SK-N-SH treated with all-trans-retinoic acid at 6 μM for 48 hours (cell line): ENCODE data around the gene KRT82.

Source experiments
- ARNTL ChIP-seq: fragments of 450-650 bp; formaldehyde crosslinking; IDR thresholded peaks from 2 replicates; pipeline ENCODE4 v1.5.0; 2020; ENCODE audit warnings: low read depth, mild to moderate bottlenecking, moderate library complexity, borderline replicate concordance
- CSDC2 ChIP-seq: fragments of 250-450 bp; sonication (Bioruptor Pico); IDR thresholded peaks from 2 replicates; pipeline ENCODE4 v1.5.0; 2020; ENCODE audit warnings: mild to moderate bottlenecking, moderate library complexity
- SNAI2 ChIP-seq: fragments of 250-450 bp; sonication (Bioruptor Pico); IDR thresholded peaks from 2 replicates; pipeline ENCODE4 v1.5.0; 2020; ENCODE audit warnings: mild to moderate bottlenecking, moderate library complexity
- TCF4 ChIP-seq: fragments of 250-450 bp; sonication (Bioruptor Pico); IDR thresholded peaks from 2 replicates; pipeline ENCODE4 v1.8.0; 2021; ENCODE audit warnings: mild to moderate bottlenecking, moderate library complexity, borderline replicate concordance
- TOX ChIP-seq: fragments of 250-450 bp; sonication (Bioruptor Pico); IDR thresholded peaks from 2 replicates; pipeline ENCODE4 v1.8.0; 2021; ENCODE audit warnings: mild to moderate bottlenecking, moderate library complexity, borderline replicate concordance
- ZC3H10 ChIP-seq: fragments of 250-450 bp; sonication (Bioruptor Pico); IDR thresholded peaks from 2 replicates; pipeline ENCODE4 v1.5.1; 2021; ENCODE audit warnings: mild to moderate bottlenecking, moderate library complexity
- ZFP30 ChIP-seq: fragments of 450-650 bp; formaldehyde crosslinking; IDR thresholded peaks from 2 replicates; pipeline ENCODE4 v1.5.0; 2022; ENCODE audit warnings: mild to moderate bottlenecking, moderate library complexity
- ZNF70 ChIP-seq: fragments of 450-650 bp; formaldehyde crosslinking; IDR thresholded peaks from 2 replicates; pipeline ENCODE4 v1.5.0; 2020; ENCODE audit warnings: mild to moderate bottlenecking, moderate library complexity
- TF ChIP-seq, protein P1 (sequence below): fragments of 250-450 bp; sonication (Bioruptor Pico); IDR thresholded peaks from 2 replicates; pipeline ENCODE4 v1.5.1; 2021; ENCODE audit warnings: mild to moderate bottlenecking, moderate library complexity
- TF ChIP-seq, protein P2 (sequence below): fragments of 250-450 bp; sonication (Bioruptor Pico); IDR thresholded peaks from 2 replicates; pipeline ENCODE4 v1.8.0; 2020; ENCODE audit warnings: mild to moderate bottlenecking, moderate library complexity, borderline replicate concordance
- TF ChIP-seq, protein P3 (sequence below): fragments of 250-450 bp; sonication (Bioruptor Pico); IDR thresholded peaks from 2 replicates; pipeline ENCODE4 v1.8.0; 2021; ENCODE audit warnings: low read depth, mild to moderate bottlenecking, moderate library complexity, borderline replicate concordance

DNA sequence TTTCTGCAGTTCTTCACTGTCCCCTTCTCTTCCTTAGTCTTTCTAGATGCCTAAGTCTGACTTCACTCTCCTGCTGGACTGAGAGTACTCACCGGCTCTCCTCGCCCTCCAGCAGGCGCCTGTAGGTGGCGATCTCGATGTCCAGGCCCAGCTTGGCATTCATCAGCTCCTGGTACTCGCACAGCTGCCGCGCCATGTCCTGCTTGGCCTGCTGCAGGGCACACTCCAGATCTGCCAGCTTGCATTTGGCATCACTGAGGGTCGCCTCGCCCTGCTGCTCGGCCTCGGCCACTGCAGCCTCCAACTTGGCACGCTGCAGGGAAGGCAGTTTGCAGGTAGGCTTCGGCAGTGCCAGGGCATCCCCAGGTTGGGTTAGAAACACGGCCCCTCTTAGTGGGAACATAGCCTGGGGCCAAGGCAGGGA, 25.9 kb downstream of the KRT82 start:
- TF ChIP-seq, protein P1, sequence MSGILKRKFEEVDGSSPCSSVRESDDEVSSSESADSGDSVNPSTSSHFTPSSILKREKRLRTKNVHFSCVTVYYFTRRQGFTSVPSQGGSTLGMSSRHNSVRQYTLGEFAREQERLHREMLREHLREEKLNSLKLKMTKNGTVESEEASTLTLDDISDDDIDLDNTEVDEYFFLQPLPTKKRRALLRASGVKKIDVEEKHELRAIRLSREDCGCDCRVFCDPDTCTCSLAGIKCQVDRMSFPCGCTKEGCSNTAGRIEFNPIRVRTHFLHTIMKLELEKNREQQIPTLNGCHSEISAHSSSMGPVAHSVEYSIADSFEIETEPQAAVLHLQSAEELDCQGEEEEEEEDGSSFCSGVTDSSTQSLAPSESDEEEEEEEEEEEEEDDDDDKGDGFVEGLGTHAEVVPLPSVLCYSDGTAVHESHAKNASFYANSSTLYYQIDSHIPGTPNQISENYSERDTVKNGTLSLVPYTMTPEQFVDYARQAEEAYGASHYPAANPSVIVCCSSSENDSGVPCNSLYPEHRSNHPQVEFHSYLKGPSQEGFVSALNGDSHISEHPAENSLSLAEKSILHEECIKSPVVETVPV (CRISPR knock-in tag) = no peak
- no peak for TF ChIP-seq ZC3H10
- TF ChIP-seq CSDC2 = no peak
- no peak for TF ChIP-seq SNAI2 (CRISPR knock-in tag)
- TF ChIP-seq, protein P2, sequence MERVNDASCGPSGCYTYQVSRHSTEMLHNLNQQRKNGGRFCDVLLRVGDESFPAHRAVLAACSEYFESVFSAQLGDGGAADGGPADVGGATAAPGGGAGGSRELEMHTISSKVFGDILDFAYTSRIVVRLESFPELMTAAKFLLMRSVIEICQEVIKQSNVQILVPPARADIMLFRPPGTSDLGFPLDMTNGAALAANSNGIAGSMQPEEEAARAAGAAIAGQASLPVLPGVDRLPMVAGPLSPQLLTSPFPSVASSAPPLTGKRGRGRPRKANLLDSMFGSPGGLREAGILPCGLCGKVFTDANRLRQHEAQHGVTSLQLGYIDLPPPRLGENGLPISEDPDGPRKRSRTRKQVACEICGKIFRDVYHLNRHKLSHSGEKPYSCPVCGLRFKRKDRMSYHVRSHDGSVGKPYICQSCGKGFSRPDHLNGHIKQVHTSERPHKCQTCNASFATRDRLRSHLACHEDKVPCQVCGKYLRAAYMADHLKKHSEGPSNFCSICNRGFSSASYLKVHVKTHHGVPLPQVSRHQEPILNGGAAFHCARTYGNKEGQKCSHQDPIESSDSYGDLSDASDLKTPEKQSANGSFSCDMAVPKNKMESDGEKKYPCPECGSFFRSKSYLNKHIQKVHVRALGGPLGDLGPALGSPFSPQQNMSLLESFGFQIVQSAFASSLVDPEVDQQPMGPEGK = no peak
- TF ChIP-seq, protein P3, sequence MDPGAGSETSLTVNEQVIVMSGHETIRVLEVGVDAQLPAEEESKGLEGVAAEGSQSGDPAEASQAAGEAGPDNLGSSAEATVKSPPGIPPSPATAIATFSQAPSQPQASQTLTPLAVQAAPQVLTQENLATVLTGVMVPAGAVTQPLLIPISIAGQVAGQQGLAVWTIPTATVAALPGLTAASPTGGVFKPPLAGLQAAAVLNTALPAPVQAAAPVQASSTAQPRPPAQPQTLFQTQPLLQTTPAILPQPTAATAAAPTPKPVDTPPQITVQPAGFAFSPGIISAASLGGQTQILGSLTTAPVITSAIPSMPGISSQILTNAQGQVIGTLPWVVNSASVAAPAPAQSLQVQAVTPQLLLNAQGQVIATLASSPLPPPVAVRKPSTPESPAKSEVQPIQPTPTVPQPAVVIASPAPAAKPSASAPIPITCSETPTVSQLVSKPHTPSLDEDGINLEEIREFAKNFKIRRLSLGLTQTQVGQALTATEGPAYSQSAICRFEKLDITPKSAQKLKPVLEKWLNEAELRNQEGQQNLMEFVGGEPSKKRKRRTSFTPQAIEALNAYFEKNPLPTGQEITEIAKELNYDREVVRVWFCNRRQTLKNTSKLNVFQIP (CRISPR knock-in tag) = no peak
- TF ChIP-seq ARNTL (CRISPR knock-in tag) = no peak
- no peak for TF ChIP-seq ZFP30
- TF ChIP-seq ZNF70 = no peak
- TF ChIP-seq TOX (CRISPR knock-in tag) = no peak
- no peak for TF ChIP-seq TCF4 (CRISPR knock-in tag)
